ENCODE data around the gene CATSPERE.

DNA sequence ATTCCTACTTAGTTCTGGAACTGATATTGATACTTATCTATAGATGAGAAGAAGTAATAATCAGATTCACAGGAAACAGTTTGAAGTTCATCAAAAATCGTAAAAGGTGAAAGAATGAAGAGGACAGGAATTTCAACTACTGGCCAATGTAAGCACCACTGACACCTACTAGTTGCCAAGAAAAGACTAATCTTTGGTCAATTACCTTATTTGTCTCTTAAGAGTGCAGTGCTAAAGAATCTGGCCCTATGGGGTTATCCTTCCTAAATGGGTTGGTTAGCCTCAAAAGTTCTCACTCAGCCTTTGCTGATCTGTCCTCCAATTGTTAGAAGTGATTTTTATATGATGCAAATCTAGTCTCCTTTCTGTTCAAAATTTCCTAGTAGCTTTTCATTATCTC, 38.9 kb upstream of the CATSPERE start:
- no peak for TF ChIP-seq CTCF (IDR thresholded peaks at IDR 0.05)
- no peak for TF ChIP-seq POLR2A (IDR thresholded peaks at IDR 0.05)
